NT2/D1 (cell line): ENCODE results near the gene NDUFS5.

ENCODE experiments used
- DNase-seq: peaks from one replicate; pipeline ENCODE4 v3.0.0-alpha.2; 2011; ENCODE audit warnings: low read depth, low spot score
- H3K27me3 ChIP-seq: 2 replicates; pipeline ENCODE4 v1.6.0; 2011; ENCODE audit warnings: mild to moderate bottlenecking; ENCODE audit not compliant: insufficient read length, insufficient read depth
- H3K36me3 ChIP-seq: 2 replicates; pipeline ENCODE4 v1.6.1; 2011; ENCODE audit warnings: mild to moderate bottlenecking, low read length, mixed read lengths; ENCODE audit not compliant: insufficient read depth, insufficient read length
- H3K4me1 ChIP-seq: 2 replicates; pipeline ENCODE4 v1.5.1; 2011; ENCODE audit not compliant: insufficient read depth, insufficient read length
- H3K4me3 ChIP-seq: 2 replicates; pipeline ENCODE4 v1.5.1; 2011; ENCODE audit warnings: low read depth; ENCODE audit not compliant: insufficient read length
- H3K9ac ChIP-seq: 2 replicates; pipeline ENCODE4 v1.6.0; 2011; ENCODE audit warnings: low read depth; ENCODE audit not compliant: insufficient read length
- H3K9me3 ChIP-seq: 2 replicates; pipeline ENCODE4 v1.5.1; 2011; ENCODE audit warnings: mild to moderate bottlenecking, low read length; ENCODE audit not compliant: insufficient read depth
- SUZ12 ChIP-seq: IDR thresholded peaks from 2 replicates; pipeline ENCODE4 v1.6.1; 2011; ENCODE audit not compliant: insufficient read length, insufficient read depth; ENCODE audit errors: extremely low read depth
- YY1 ChIP-seq: IDR thresholded peaks from 2 replicates; pipeline ENCODE4 v1.6.1; 2011; ENCODE audit not compliant: insufficient read length, insufficient read depth
- ZNF274 ChIP-seq: IDR thresholded peaks from 2 replicates; pipeline ENCODE4 v1.6.1; 2011; ENCODE audit warnings: mild to moderate bottlenecking, low read depth, low read length

NDUFS5 gene

GRCh38 chr1:38991638-38992411 is 34.3 kb upstream of the NDUFS5 start:
- H3K9me3 ChIP-seq = no peaks in the 10 kb centered on the region
- TF ChIP-seq YY1 (no peak), SUZ12 (no peak), ZNF274 (no peak)
- DNase-seq = no peak
- no peaks in the 10 kb centered on the region for H3K27me3 ChIP-seq
- H3K4me1 ChIP-seq = peaks cover 5% of the 10 kb centered on the region
- H3K36me3 ChIP-seq = peaks cover 49% of the 10 kb centered on the region
- peak overlapping the region; percentile 96 for H3K4me3 ChIP-seq
- peak overlapping the region; percentile 92 for H3K9ac ChIP-seq

GRCh38 chr1:38992412-38993111 is 33.6 kb upstream of the NDUFS5 start:
- TF ChIP-seq SUZ12 = no peak
- TF ChIP-seq ZNF274 = no peak
- TF ChIP-seq YY1 = no peak
- H3K4me3 ChIP-seq = peak overlapping the region; percentile 96
- H3K9me3 ChIP-seq = no peaks in the 10 kb centered on the region
- peaks cover 2% of the 10 kb centered on the region for H3K4me1 ChIP-seq
- H3K9ac ChIP-seq = peak overlapping the region; percentile 92
- H3K27me3 ChIP-seq = no peaks in the 10 kb centered on the region
- DNase-seq = no peak
- H3K36me3 ChIP-seq = peaks cover 56% of the 10 kb centered on the region

- Histone ChIP-seq H3K27me3 (no peaks in the 10 kb centered on the region), H3K4me3 (no peak overlapping the region), H3K9me3 (no peaks in the 10 kb centered on the region), H3K36me3 (peaks cover 73% of the 10 kb centered on the region), H3K4me1 (no peaks in the 10 kb centered on the region), H3K9ac (no peak overlapping the region)
- TF ChIP-seq YY1 (no peak), ZNF274 (no peak), SUZ12 (no peak)
- DNase-seq = no peak
Observed at GRCh38 chr1:38994196-38994595, 32.0 kb upstream of the NDUFS5 start.

GRCh38 chr1:38997034-38997900 is 28.9 kb upstream of the NDUFS5 start:
- Histone ChIP-seq H3K36me3 (peaks cover 99% of the 10 kb centered on the region), H3K4me3 (no peak overlapping the region), H3K9ac (no peak overlapping the region), H3K9me3 (no peaks in the 10 kb centered on the region), H3K4me1 (peaks cover 3% of the 10 kb centered on the region), H3K27me3 (no peaks in the 10 kb centered on the region)
- no peak for DNase-seq
- no peak for TF ChIP-seq ZNF274

- TF ChIP-seq YY1 = no peak
- TF ChIP-seq SUZ12 = no peak
- no peak for TF ChIP-seq ZNF274
- peaks cover 3% of the 10 kb centered on the region for H3K4me1 ChIP-seq
- no peaks in the 10 kb centered on the region for H3K27me3 ChIP-seq
- peaks cover 97% of the 10 kb centered on the region for H3K36me3 ChIP-seq
- H3K9ac ChIP-seq = no peak overlapping the region
- DNase-seq = no peak
- H3K9me3 ChIP-seq = no peaks in the 10 kb centered on the region
- no peak overlapping the region for H3K4me3 ChIP-seq
Observed at GRCh38 chr1:38997901-38998190, 28.3 kb upstream of the NDUFS5 start.

- H3K4me1 ChIP-seq = peaks cover 3% of the 10 kb centered on the region
- no peak overlapping the region for H3K4me3 ChIP-seq
- TF ChIP-seq ZNF274 (no peak), YY1 (no peak), SUZ12 (no peak)
- peaks cover 97% of the 10 kb centered on the region for H3K36me3 ChIP-seq
- peak; percentile 79 for DNase-seq
- no peaks in the 10 kb centered on the region for H3K9me3 ChIP-seq
- no peak overlapping the region for H3K9ac ChIP-seq
- no peaks in the 10 kb centered on the region for H3K27me3 ChIP-seq
Observed at GRCh38 chr1:39001516-39002421, 24.4 kb upstream of the NDUFS5 start.
